Lower lobe of right lung (tissue), 2 donors: ENCODE measurements around the gene TLK2. TPM values are rescaled to one million over a fixed set of nuclear protein-coding genes. Genes with fewer than 3 reads are reported as not detected.

Experiments used
- ATAC-seq, 2 donors: fragments of 200-7000 bp; cut with Tn5 transposase; one replicate each; pipeline ENCODE4 v1.9.1; 2020 to 2022; ENCODE audit warnings: mild to moderate bottlenecking in 2 of 2, moderate library complexity in 2 of 2
- DNase-seq: peaks from one replicate; pipeline ENCODE4 v3.0.0-alpha.2; 2020
- H3K27ac ChIP-seq: fragments of 200-600 bp; one replicate; pipeline ENCODE4 v1.8.0; 2022
- H3K27me3 ChIP-seq: fragments of 200-600 bp; one replicate; pipeline ENCODE4 v1.8.0; 2022; ENCODE audit warnings: low read depth
- H3K36me3 ChIP-seq: fragments of 200-600 bp; one replicate; pipeline ENCODE4 v1.8.0; 2022; ENCODE audit warnings: mild to moderate bottlenecking
- H3K4me1 ChIP-seq: fragments of 200-600 bp; one replicate; pipeline ENCODE4 v1.8.0; 2022
- H3K4me3 ChIP-seq: fragments of 200-600 bp; one replicate; pipeline ENCODE4 v1.8.0; 2022; ENCODE audit warnings: mild to moderate bottlenecking
- H3K9me3 ChIP-seq: fragments of 200-600 bp; one replicate; pipeline ENCODE4 v1.8.0; 2022
- intact Hi-C: fragments of 100-400 bp; cut with DNase I; formaldehyde crosslinking; loops from one replicate; pipeline ENCODE4 v1.11.0; 2022
- total RNA-seq: library from RNA; stranded (reverse); fragmentation: NEBNext Ultra II Directional; extraction: Animal tissue kit (Norgen Biotek cat#: 25700); gene quantifications from one replicate; pipeline ENCODE4 v1.2.1, GENCODE V29; 2021
- TF ChIP-seq, protein P1 (sequence below): fragments of 200-600 bp; IDR thresholded peaks from one replicate; pipeline ENCODE4 v1.8.0; 2022; ENCODE audit warnings: antibody characterized with exemption, mild to moderate bottlenecking
- donor health status: DM: no; HTN: yes; CAD: no; lungs with severe emphysema.

Gene TLK2
- total RNA-seq, 1 donor from 2014 or later, result 41.5 TPM

DNA sequence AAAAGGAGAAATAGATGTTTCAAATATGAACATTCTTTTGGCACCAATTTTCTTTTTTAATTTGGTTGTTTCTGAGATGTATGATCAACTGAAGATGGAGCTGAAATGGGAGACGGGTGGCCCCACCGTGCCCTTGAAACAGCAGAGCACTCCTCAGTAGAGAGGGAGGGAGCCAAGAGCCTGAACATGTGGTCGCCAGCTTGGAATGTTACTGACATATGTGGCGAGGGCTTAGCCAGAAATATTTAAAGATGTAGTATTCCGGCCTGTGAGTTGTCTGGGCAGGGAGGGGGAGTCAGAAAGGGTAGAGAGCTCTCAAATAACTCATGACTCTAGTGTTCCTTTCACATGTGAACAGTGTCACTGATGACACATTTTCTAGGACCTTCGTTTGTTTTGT is 135.5 kb downstream of the TLK2 start:
- ATAC-seq (no peak), DNase-seq (no peak)
- intact Hi-C loops, result no loop called here
- TF ChIP-seq, protein P1, sequence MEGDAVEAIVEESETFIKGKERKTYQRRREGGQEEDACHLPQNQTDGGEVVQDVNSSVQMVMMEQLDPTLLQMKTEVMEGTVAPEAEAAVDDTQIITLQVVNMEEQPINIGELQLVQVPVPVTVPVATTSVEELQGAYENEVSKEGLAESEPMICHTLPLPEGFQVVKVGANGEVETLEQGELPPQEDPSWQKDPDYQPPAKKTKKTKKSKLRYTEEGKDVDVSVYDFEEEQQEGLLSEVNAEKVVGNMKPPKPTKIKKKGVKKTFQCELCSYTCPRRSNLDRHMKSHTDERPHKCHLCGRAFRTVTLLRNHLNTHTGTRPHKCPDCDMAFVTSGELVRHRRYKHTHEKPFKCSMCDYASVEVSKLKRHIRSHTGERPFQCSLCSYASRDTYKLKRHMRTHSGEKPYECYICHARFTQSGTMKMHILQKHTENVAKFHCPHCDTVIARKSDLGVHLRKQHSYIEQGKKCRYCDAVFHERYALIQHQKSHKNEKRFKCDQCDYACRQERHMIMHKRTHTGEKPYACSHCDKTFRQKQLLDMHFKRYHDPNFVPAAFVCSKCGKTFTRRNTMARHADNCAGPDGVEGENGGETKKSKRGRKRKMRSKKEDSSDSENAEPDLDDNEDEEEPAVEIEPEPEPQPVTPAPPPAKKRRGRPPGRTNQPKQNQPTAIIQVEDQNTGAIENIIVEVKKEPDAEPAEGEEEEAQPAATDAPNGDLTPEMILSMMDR, result no peak
- Histone ChIP-seq H3K36me3 (peaks cover 65% of the 10 kb centered on the region), H3K4me3 (no peak overlapping the region), H3K9me3 (no peaks in the 10 kb centered on the region), H3K27me3 (no peaks in the 10 kb centered on the region), H3K4me1 (no peaks in the 10 kb centered on the region), H3K27ac (no peak overlapping the region)

DNA sequence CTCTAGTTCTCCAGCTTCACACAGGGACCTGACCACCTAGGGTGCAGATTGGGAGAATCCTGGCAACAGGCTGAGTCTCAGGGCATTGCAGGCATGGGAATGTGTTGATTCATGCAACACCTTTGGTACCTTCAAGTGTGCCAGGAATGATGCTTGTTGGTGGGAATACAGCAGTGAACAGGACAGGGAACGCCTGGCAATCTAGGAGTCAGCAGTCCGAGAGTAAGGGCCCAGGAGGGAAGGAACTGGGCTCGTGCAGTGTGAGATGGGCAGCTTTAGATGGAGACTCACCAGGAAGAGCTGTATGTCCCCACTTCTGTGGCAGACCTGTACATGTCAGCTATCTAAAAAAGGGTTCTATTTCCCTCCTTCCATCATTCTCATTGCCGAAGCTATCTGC is 136.9 kb downstream of the TLK2 start:
- TF ChIP-seq, protein P1, result no peak
- DNase-seq (no peak), ATAC-seq (no peak)
- H3K27ac ChIP-seq, result no peak overlapping the region
- no peaks in the 10 kb centered on the region for H3K4me1 ChIP-seq
- no peak overlapping the region for H3K4me3 ChIP-seq
- H3K36me3 ChIP-seq, result peaks cover 51% of the 10 kb centered on the region
- no peaks in the 10 kb centered on the region for H3K27me3 ChIP-seq
- H3K9me3 ChIP-seq, result no peaks in the 10 kb centered on the region
- intact Hi-C loops, result no loop called here

DNA sequence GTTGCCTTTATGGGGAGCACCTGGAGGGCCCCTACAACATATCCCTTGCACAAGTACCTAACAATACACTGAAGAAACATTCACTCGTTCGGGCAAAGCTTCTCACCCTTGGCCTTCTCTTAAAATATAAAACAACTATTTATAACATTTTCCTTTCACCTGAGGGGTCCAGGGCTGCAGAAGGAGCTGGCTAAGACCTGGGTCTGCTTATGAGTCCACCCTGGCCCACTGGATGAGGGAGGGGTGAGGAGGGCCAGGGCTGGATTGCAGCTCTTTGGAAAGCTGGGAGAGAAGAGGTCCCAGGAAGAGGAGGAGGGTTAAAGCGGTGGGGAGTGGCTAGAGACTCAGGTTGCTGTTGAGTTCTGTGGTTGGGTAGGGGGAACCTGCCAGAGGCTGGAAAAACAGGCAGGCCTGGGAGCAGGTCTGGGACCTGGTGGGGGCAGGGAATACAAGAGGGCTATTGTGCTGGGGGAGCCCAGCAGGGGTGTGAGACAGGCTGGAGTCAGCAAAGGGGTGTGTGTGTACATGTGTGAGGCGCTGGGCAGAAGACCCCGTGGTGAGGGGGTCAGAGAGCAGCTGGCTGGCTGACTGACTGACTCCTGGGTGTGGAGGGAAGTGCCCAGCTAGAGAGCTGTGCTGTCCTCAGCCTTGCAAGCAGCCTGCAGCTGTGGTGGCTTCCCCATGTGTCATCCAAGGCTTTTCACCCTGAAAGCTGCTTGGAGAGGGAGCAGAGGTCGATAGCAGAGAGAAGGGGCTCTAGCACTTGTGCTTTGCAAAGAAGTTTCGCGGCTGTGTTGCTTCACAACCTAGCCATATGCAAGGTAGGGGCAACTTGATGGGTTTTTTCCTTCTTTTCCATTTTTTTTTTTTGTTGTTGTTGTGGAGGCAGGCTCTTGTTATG is 138.6 kb downstream of the TLK2 start:
- Histone ChIP-seq H3K27me3 (no peaks in the 10 kb centered on the region), H3K27ac (no peak overlapping the region), H3K36me3 (peaks cover 35% of the 10 kb centered on the region), H3K4me1 (no peaks in the 10 kb centered on the region), H3K9me3 (no peaks in the 10 kb centered on the region), H3K4me3 (no peak overlapping the region)
- TF ChIP-seq, protein P1, result no peak
- intact Hi-C loops, result no loop called here
- DNase-seq, result no peak
- no peak for ATAC-seq

DNA sequence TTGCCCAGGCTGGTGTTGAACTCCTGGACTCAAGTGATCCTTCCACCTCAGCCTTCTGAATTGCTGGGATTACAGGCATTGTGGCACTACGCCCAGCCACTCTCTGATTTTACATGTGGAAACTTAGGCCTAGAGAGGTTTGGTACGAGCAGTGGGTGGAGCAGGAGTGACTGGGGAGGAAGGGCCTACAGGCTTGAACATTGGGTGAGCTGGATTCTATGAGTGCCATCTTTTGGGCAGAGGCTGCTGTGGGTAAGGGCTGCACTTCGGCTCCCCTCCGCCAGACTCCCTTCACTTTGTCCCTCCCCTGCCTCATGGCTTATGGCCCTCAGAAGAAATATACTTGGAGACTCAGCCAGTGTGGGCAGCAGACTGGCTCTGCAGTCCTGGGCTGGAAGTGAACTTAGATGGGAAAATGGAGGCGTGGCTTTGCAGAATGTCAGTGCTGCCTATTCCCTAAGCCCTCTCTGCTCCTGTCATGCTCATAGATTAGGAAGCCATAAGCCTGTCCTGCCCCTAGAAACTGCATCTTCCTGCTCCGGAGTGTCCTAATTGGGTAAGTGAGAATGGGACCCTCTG is 139.4 kb downstream of the TLK2 start:
- Histone ChIP-seq H3K9me3 (no peaks in the 10 kb centered on the region), H3K36me3 (peaks cover 28% of the 10 kb centered on the region), H3K27me3 (no peaks in the 10 kb centered on the region), H3K27ac (no peak overlapping the region), H3K4me3 (no peak overlapping the region), H3K4me1 (no peaks in the 10 kb centered on the region)
- no peak for DNase-seq
- TF ChIP-seq, protein P1, result no peak
- peak in 1 of 2 donors; percentile 52 for ATAC-seq
- intact Hi-C loops, result no loop called here

DNA sequence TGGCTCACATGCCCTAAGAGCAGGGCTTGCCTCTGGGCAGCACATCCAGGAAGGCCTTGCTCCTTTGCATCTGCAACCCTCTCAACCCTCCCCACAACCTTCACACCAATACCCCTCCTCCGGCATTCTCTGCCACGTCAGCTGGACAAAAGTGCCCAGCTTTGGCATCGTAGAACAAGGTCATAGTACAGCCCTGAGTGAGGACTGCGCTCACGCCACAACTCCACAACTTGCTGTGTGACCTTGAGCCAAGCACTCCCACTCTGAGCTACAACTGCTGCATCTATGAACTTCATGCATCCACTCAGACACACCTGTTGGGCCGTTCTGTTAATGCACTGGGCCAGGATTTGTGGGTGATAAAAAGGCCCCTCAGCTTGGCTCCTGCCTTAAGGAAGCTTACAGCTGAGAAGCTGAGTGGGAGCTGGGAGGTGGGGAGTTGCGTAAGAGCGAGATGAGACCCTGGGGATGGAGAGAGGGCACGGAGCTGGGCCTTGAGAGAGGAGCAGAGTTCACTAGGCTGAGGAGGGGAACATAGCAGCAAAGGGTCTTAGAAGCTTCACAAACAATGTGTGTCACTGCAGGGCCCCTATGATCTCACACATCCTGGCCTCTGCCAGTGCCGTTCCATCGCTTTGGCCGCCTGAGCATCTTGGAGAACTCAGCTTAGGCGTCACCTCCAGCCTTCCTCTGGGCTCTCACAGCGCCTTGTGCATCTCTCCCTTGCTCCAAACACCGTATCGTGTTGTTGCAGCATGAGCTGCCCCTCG is 140.2 kb downstream of the TLK2 start:
- Histone ChIP-seq H3K9me3 (no peaks in the 10 kb centered on the region), H3K27ac (no peak overlapping the region), H3K27me3 (no peaks in the 10 kb centered on the region), H3K4me3 (no peak overlapping the region), H3K36me3 (peaks cover 19% of the 10 kb centered on the region), H3K4me1 (no peaks in the 10 kb centered on the region)
- DNase-seq (no peak), ATAC-seq (no peak)
- intact Hi-C loops, result no loop called here
- TF ChIP-seq, protein P1, result no peak
